Vagina (tissue), 2 donors: ENCODE results near the gene SLC25A18. TPM values are rescaled to one million over a fixed set of nuclear protein-coding genes. Genes with fewer than 3 reads are reported as not detected.

ENCODE experiments used
- DNase-seq, 2 donors: peaks; one replicate each; pipeline ENCODE4 v3.0.0-alpha.2; 2017; ENCODE audit errors: extremely low spot score in 2 of 2
- H3K27ac ChIP-seq: fragments of 200-600 bp; sonication (generic); one replicate; pipeline ENCODE4 v1.5.1; 2019
- H3K27me3 ChIP-seq: fragments of 200-600 bp; sonication (generic); one replicate; pipeline ENCODE4 v1.5.1; 2019
- H3K36me3 ChIP-seq, 2 donors: fragments of 200-600 bp; sonication (generic); one replicate each; pipeline ENCODE4 v1.5.1; 2017 to 2019
- H3K4me1 ChIP-seq: fragments of 200-600 bp; sonication (generic); one replicate; pipeline ENCODE4 v1.5.1; 2019
- H3K4me3 ChIP-seq, 2 donors: fragments of 200-600 bp; sonication (generic); 1 replicate in 1 of 2; 2 replicates in 1 of 2; pipeline ENCODE4 v1.5.1; 2016 to 2019
- H3K9me3 ChIP-seq: fragments of 200-600 bp; sonication (generic); one replicate; pipeline ENCODE4 v1.5.1; 2019
- CTCF ChIP-seq, 3 experiments: fragments of 450-650 bp in 2 of 3; fragments of 200-600 bp in 1 of 3; sonication (generic) in 1 of 3; IDR thresholded peaks; one replicate each; pipeline ENCODE4 v1.5.1; 2017 to 2019; ENCODE audit warnings: antibody characterized with exemption in 3 of 3, mild to moderate bottlenecking in 2 of 3, moderate library complexity in 2 of 3
- POLR2A ChIP-seq, 2 donors: fragments of 450-650 bp; IDR thresholded peaks; one replicate each; pipeline ENCODE4 v1.6.1; 2017; ENCODE audit warnings: antibody characterized with exemption in 2 of 2, mild to moderate bottlenecking in 2 of 2, moderate library complexity in 2 of 2
- POLR2AphosphoS5 ChIP-seq, 2 donors: sonication (generic); formaldehyde crosslinking; IDR thresholded peaks; one replicate each; pipeline ENCODE4 v1.9.0; 2017; ENCODE audit warnings: antibody characterized with exemption in 2 of 2, mild to moderate bottlenecking in 2 of 2, low read depth in 1 of 2; ENCODE audit not compliant: insufficient read depth in 1 of 2
- intact Hi-C: fragments of 100-400 bp; cut with DNase I; formaldehyde crosslinking; loops from one replicate; pipeline ENCODE4 v1.15.1; 2023
- total RNA-seq: library from RNA; depleted of rRNA; stranded (reverse); fragments of >200 nt; gene quantifications from one replicate; pipeline ENCODE4 v1.2.3, GENCODE V29; 2016

The SLC25A18 gene
- total RNA-seq, 1 donor from 2014 or later = 5.9 TPM

GRCh38 chr22:17523925-17524324 lies 39.4 kb upstream of the SLC25A18 start:
- Histone ChIP-seq H3K4me3 (no peak overlapping the region), H3K36me3 (no peaks in the 10 kb centered on the region), H3K27me3 (no peaks in the 10 kb centered on the region), H3K4me1 (no peaks in the 10 kb centered on the region), H3K27ac (no peak overlapping the region), H3K9me3 (no peaks in the 10 kb centered on the region)
- no peak for TF ChIP-seq POLR2AphosphoS5 (IDR thresholded peaks at IDR 0.05; ENCODE audit: insufficient read depth in 1 of 2, low read depth in 1 of 2)
- TF ChIP-seq CTCF (IDR thresholded peaks at IDR 0.05) = no peak
- TF ChIP-seq POLR2A (IDR thresholded peaks at IDR 0.05) = no peak
- DNase-seq = no peak
- intact Hi-C loops = no loop called here

GRCh38 chr22:17536269-17536668 lies 27.0 kb upstream of the SLC25A18 start:
- Histone ChIP-seq H3K27ac (no peak overlapping the region), H3K4me1 (no peaks in the 10 kb centered on the region), H3K9me3 (no peaks in the 10 kb centered on the region), H3K27me3 (no peaks in the 10 kb centered on the region), H3K4me3 (no peak overlapping the region), H3K36me3 (no peaks in the 10 kb centered on the region)
- TF ChIP-seq POLR2AphosphoS5 (IDR thresholded peaks at IDR 0.05; ENCODE audit: insufficient read depth in 1 of 2, low read depth in 1 of 2) (no peak), POLR2A (IDR thresholded peaks at IDR 0.05) (no peak), CTCF (IDR thresholded peaks at IDR 0.05) (no peak)
- DNase-seq = no peak
- intact Hi-C loops = no loop called here

GRCh38 chr22:17537155-17537554 lies 26.1 kb upstream of the SLC25A18 start:
- H3K27me3 ChIP-seq = no peaks in the 10 kb centered on the region
- no peak for DNase-seq
- no peaks in the 10 kb centered on the region for H3K36me3 ChIP-seq
- H3K27ac ChIP-seq = no peak overlapping the region
- TF ChIP-seq CTCF (IDR thresholded peaks at IDR 0.05) (no peak), POLR2AphosphoS5 (IDR thresholded peaks at IDR 0.05; ENCODE audit: insufficient read depth in 1 of 2, low read depth in 1 of 2) (no peak), POLR2A (IDR thresholded peaks at IDR 0.05) (no peak)
- intact Hi-C loops = no loop called here
- H3K4me3 ChIP-seq = no peak overlapping the region
- no peaks in the 10 kb centered on the region for H3K9me3 ChIP-seq
- no peaks in the 10 kb centered on the region for H3K4me1 ChIP-seq

GRCh38 chr22:17540481-17540880 lies 22.8 kb upstream of the SLC25A18 start:
- no peak for TF ChIP-seq POLR2AphosphoS5 (IDR thresholded peaks at IDR 0.05; ENCODE audit: insufficient read depth in 1 of 2, low read depth in 1 of 2)
- no peak for TF ChIP-seq POLR2A (IDR thresholded peaks at IDR 0.05)
- TF ChIP-seq CTCF (IDR thresholded peaks at IDR 0.05) = no peak
- Histone ChIP-seq H3K27me3 (no peaks in the 10 kb centered on the region), H3K4me3 (no peak overlapping the region), H3K9me3 (no peaks in the 10 kb centered on the region), H3K4me1 (no peaks in the 10 kb centered on the region), H3K36me3 (no peaks in the 10 kb centered on the region), H3K27ac (no peak overlapping the region)
- intact Hi-C loops = no loop called here
- DNase-seq = no peak

- no peaks in the 10 kb centered on the region for H3K9me3 ChIP-seq
- no peak for DNase-seq
- intact Hi-C loops = no loop called here
- no peak overlapping the region for H3K27ac ChIP-seq
- H3K36me3 ChIP-seq = no peaks in the 10 kb centered on the region
- no peaks in the 10 kb centered on the region for H3K4me1 ChIP-seq
- TF ChIP-seq POLR2AphosphoS5 (IDR thresholded peaks at IDR 0.05; ENCODE audit: insufficient read depth in 1 of 2, low read depth in 1 of 2) (no peak), CTCF (IDR thresholded peaks at IDR 0.05) (no peak), POLR2A (IDR thresholded peaks at IDR 0.05) (no peak)
- H3K27me3 ChIP-seq = no peaks in the 10 kb centered on the region
- H3K4me3 ChIP-seq = no peak overlapping the region
Measured at GRCh38 chr22:17541476-17541875, 21.8 kb upstream of the SLC25A18 start.
